ENCODE results near the gene STAC2.

STAC2 gene

DNA sequence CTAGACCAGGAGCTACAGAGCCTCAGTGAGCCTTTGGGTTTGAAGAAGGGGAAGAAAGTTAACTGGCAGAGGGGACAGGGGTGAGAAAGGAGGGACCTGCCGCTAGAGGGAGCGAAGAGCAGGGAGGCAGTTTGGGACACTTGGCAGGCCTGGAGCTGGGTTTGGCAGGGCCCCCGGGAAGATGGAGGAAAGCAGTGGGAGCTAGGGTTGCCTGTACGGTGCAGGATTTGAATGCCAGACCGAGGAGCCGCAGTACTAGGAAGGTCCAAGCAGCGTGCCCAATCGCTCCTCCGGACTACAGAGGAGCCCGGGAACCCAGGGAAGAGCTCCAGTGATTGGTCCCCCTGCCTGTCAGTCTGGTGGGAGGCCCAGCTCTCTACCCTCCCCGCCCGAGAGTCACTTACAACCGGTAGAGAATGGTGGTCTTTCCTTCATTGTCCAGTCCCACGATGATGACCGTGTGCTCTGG is 61.0 kb downstream of the STAC2 start:
- peak; percentile 82 for DNase-seq (ENCODE audit: low spot score)

DNA sequence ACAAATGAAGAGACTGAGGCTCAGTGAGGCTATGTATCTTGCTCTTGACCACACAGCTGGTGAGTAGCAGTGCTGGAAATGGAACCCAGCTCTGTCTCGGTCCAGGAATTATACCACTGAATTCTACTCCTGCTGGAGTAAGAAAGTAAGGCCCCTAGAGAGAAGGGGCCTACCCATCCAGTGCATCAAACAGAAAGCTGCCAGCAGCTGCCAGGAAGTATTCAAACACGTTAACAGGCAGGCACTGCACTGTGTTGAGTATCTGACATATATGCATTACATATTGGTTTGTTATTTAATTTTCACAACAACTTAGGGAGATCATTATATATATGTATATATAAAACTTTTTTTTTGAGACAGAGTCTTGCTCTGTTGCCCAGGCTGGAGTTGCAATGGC is 63.8 kb downstream of the STAC2 start:
- DNase-seq (ENCODE audit: low spot score), result no peak
